Upper lobe of left lung (tissue), 4 donors: Measurements from ENCODE around the gene STAB2.

Source experiments
- CTCF ChIP-seq, 6 experiments: fragments of 450-650 bp in 4 of 6; fragments of 200-600 bp in 2 of 6; sonication (generic) in 2 of 6; IDR thresholded peaks; one replicate each; pipeline ENCODE4 v1.5.1; 2016 to 2019; ENCODE audit warnings: antibody characterized with exemption in 6 of 6
- EP300 ChIP-seq, 4 donors: sonication (generic); formaldehyde crosslinking; IDR thresholded peaks; one replicate each; pipeline ENCODE4 v1.5.1; 2017; ENCODE audit warnings: antibody characterized with exemption in 4 of 4, control low read depth in 2 of 4
- POLR2A ChIP-seq, 4 donors: fragments of 450-650 bp; IDR thresholded peaks; one replicate each; pipeline ENCODE4 v1.5.1; 2016 to 2017; ENCODE audit warnings: antibody characterized with exemption in 4 of 4, mild to moderate bottlenecking in 2 of 4
- POLR2AphosphoS5 ChIP-seq, 2 donors: sonication (generic); formaldehyde crosslinking; IDR thresholded peaks; one replicate each; pipeline ENCODE4 v1.5.1; 2017; ENCODE audit warnings: antibody characterized with exemption in 2 of 2

- TF ChIP-seq POLR2A (IDR thresholded peaks at IDR 0.05) = no peak
- no peak for TF ChIP-seq CTCF (IDR thresholded peaks at IDR 0.05)
- TF ChIP-seq POLR2AphosphoS5 (IDR thresholded peaks at IDR 0.05) = no peak
- no peak for TF ChIP-seq EP300 (IDR thresholded peaks at IDR 0.05)
Observed at GRCh38 chr12:103810111-103810510, 223.0 kb downstream of the STAB2 start.
